CD4-positive, alpha-beta T cell treated with Interferon alpha-2 for 1 hour (primary cell): ENCODE results near the gene ZFAND3.

ENCODE experiments used
- DNase-seq, 2 donors: peaks; one replicate each; pipeline ENCODE4 v3.0.0-alpha.2; 2020 to 2022

The ZFAND3 gene

GRCh38 chr6:37827603-37828265 lies 8.2 kb downstream of the ZFAND3 start:
- DNase-seq = no peak

GRCh38 chr6:37830225-37830624 lies 10.7 kb downstream of the ZFAND3 start:
- no peak for DNase-seq

DNA sequence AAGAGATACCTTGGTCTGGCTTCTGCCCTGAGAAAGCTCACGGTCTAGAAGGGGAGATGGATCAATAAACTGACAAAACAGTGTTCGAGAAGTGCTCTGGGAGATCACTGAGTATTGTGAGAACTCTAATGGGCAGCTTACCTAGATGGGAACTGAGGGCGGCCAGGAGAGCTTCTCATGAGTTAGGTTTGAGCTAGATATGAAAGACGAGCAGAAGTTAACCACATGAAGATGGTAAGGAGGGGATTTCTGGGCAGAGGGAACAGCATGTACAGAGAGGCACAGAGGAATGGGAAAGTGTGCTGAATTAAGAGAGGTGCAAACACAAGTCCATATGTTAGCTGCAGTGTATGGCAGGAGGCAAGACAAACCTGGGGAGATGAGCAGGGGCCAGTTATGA lies 11.9 kb downstream of the ZFAND3 start:
- no peak for DNase-seq

DNA sequence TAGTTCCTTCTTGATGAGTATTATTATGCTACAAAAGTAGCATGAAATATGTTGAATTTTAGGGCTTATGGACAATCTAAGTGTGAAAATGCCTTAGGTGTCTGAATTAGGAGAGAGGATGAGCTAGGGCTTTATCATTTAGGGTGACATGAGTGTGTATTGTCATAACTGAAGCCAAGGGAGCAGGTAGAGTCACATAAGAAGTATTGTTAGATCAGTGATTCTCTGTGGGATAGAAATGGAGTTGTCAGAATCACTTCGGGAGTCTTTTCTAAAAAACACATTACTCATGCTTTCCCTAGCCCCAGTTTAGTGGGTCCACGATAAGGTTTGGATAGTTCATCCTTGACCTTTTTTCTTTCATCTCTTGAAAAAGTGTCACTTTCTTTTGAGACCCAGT lies 16.4 kb downstream of the ZFAND3 start:
- no peak for DNase-seq

- DNase-seq = no peak
Observed at GRCh38 chr6:37838219-37838921, 18.8 kb downstream of the ZFAND3 start.

- no peak for DNase-seq
Observed at GRCh38 chr6:37840143-37840939, 20.8 kb downstream of the ZFAND3 start.

GRCh38 chr6:37840940-37841300 lies 21.4 kb downstream of the ZFAND3 start:
- no peak for DNase-seq

- no peak for DNase-seq
Observed at GRCh38 chr6:37845026-37845911, 25.7 kb downstream of the ZFAND3 start.

GRCh38 chr6:37845930-37846329 lies 26.4 kb downstream of the ZFAND3 start:
- no peak for DNase-seq

- DNase-seq = no peak
Observed at GRCh38 chr6:37847704-37848103, 28.2 kb downstream of the ZFAND3 start.

DNA sequence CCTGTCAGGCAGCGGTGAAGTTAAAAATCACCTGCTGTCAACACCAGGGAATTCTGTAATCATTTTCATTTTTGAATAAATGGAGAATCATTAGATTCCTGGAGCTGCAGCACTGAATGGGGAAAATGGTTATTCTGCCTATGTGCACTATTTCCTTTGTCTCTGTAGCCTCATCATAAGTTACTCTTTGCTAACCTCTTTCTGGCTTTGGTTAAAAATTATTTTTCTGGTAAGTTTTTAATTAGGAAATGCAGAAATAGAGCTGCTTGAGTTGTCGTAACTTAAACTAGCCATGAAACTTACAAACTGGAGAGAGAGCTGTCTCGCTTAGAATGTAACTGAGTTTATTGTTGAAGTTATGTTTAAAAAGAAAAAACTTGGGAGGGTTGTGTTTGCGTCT lies 28.8 kb downstream of the ZFAND3 start:
- DNase-seq = no peak

DNA sequence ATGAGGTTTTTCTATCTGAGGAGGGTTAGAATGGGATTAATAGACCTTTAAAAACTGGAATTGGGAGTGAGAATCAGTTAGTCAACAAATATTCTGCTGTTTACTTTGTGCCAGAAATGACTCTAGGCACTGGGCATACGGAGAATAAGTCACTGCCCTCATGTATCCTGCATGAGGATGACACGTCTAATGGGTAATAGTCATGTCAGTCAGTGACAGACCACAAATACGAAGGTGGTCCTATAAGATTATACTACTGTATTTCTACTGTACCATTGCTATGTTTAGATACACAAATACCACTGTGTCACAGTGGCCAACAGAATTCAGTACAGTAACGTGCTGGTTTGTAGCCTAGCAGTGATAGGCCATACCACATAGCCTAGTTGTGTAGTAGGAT lies 30.7 kb downstream of the ZFAND3 start:
- DNase-seq = no peak

DNA sequence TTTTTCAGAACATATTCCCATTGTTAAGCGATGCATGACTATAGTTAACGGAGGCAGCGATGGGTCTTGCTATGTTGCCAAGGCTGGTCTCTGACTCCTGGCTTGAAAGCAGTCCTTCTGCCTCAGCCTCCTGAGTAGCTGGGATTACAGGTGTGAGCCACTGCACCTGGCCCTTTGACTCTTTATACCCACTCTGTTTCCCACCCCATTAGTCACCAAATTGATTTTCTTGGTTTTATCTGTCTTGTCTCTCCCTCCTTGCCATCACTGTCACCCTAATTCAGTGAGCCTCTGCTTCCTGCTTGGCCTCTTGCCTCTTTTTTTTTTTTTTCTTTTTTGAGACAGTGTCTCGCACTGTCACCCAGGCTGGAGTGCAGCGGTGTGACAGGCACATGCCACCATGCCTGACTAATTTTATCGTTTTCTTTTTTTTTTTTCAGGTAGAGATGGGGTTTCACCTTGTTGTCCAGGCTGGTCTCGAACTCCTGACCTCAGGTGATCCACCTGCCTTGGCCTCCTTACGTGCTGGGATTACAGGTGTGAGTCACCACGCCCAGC lies 31.3 kb downstream of the ZFAND3 start:
- no peak for DNase-seq

- no peak for DNase-seq
Observed at GRCh38 chr6:37851997-37852524, 32.5 kb downstream of the ZFAND3 start.

GRCh38 chr6:37856285-37856684 lies 36.8 kb downstream of the ZFAND3 start:
- no peak for DNase-seq

- DNase-seq = no peak
Observed at GRCh38 chr6:37858363-37858762, 38.8 kb downstream of the ZFAND3 start.

GRCh38 chr6:37860226-37860839 lies 40.8 kb downstream of the ZFAND3 start:
- peak in 1 of 2 donors; percentile 46 for DNase-seq

GRCh38 chr6:37861452-37861851 lies 41.9 kb downstream of the ZFAND3 start:
- no peak for DNase-seq

DNA sequence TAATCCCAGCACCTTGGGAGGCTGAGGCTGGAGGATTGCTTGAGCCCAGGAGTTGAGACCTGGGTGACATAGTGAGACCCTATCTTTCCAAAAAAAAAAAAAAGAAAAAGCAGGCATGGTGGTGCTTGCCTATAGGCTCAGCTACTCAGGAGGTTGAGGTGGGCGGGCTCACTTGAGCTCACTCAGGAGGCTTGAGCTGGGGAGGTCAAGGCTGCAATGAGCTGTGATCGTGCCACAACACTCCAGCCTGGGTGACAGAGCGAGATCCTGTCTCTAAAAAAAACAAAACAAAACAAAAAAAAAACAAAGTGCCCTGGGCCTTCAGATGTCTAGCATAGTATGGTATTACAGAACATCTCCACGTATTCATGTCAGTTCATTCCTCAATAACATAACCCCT lies 42.9 kb downstream of the ZFAND3 start:
- no peak for DNase-seq

DNA sequence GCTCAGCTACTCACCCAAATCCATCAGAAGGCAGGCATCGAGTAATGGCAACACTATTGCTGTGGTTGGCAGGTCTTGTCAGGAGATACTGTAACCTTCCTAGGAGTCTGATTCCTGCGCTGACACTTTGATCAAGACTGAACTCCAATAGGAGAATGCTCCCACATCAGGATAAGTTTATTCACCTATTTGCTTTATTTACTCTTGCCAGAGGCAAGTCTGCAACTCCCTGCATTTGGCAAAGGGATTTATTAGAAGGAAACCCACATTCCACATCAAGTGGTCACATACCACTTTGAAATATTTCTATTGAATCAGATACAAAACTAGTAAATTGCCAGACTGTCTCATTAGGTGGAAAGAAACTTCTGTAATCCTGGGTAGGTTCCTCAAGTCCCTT lies 43.5 kb downstream of the ZFAND3 start:
- no peak for DNase-seq

- no peak for DNase-seq
Observed at GRCh38 chr6:37864250-37864649, 44.7 kb downstream of the ZFAND3 start.

GRCh38 chr6:37865504-37865903 lies 46.0 kb downstream of the ZFAND3 start:
- no peak for DNase-seq
